Stimulated activated CD8-positive, alpha-beta memory T cell treated with anti-CD3 and anti-CD28 coated beads, Interleukin-12 subunit alpha, Interleukin-12 subunit beta, amount 100 ng/mL, for 4 hours (primary cell): ENCODE results near the gene ZNF521.

Experiments used
- DNase-seq: peaks from one replicate; pipeline ENCODE4 v3.0.0-alpha.2; 2020; ENCODE audit warnings: low read depth

Gene ZNF521

GRCh38 chr18:25167612-25168410 lies 184.2 kb downstream of the ZNF521 start:
- DNase-seq = no peak

- no peak for DNase-seq
Measured at GRCh38 chr18:25166113-25166512, 185.9 kb downstream of the ZNF521 start.

GRCh38 chr18:25164848-25165811 lies 186.8 kb downstream of the ZNF521 start:
- no peak for DNase-seq

GRCh38 chr18:25164211-25164847 lies 187.6 kb downstream of the ZNF521 start:
- no peak for DNase-seq

GRCh38 chr18:25153426-25153825 lies 198.5 kb downstream of the ZNF521 start:
- no peak for DNase-seq

- DNase-seq = no peak
Measured at GRCh38 chr18:25147877-25148488, 204.0 kb downstream of the ZNF521 start.

- no peak for DNase-seq
Measured at GRCh38 chr18:25146512-25146910, 205.5 kb downstream of the ZNF521 start.

- DNase-seq = no peak
Measured at GRCh38 chr18:25145731-25146511, 206.0 kb downstream of the ZNF521 start.

GRCh38 chr18:25144820-25145219 lies 207.1 kb downstream of the ZNF521 start:
- DNase-seq = no peak

- DNase-seq = no peak
Measured at GRCh38 chr18:25141886-25142285, 210.1 kb downstream of the ZNF521 start.

GRCh38 chr18:25141399-25141798 lies 210.6 kb downstream of the ZNF521 start:
- no peak for DNase-seq

- no peak for DNase-seq
Measured at GRCh38 chr18:25140962-25141308, 211.0 kb downstream of the ZNF521 start.

- no peak for DNase-seq
Measured at GRCh38 chr18:25140124-25140961, 211.6 kb downstream of the ZNF521 start.

- DNase-seq = no peak
Measured at GRCh38 chr18:25137197-25137472, 214.8 kb downstream of the ZNF521 start.

- no peak for DNase-seq
Measured at GRCh38 chr18:25136416-25137196, 215.4 kb downstream of the ZNF521 start.

GRCh38 chr18:25134861-25135260 lies 217.1 kb downstream of the ZNF521 start:
- DNase-seq = no peak

GRCh38 chr18:25133879-25134278 lies 218.1 kb downstream of the ZNF521 start:
- DNase-seq = no peak

GRCh38 chr18:25132786-25133496 lies 219.0 kb downstream of the ZNF521 start:
- DNase-seq = no peak

GRCh38 chr18:25126751-25127150 lies 225.2 kb downstream of the ZNF521 start:
- no peak for DNase-seq
